SKM-1 (cell line): Measurements from ENCODE around the gene TSHR.
"Not testable (repeated sequence)": the region's sequence is repeated elsewhere in the genome, so short reads cannot be mapped to it uniquely, and the experiment has no call there.

ENCODE experiments used
- DNase-seq: peaks from one replicate; lab custom pipeline; 2025; ENCODE audit not compliant: unreplicated experiment; lab: John Stamatoyannopoulos, UW

The TSHR gene

DNA sequence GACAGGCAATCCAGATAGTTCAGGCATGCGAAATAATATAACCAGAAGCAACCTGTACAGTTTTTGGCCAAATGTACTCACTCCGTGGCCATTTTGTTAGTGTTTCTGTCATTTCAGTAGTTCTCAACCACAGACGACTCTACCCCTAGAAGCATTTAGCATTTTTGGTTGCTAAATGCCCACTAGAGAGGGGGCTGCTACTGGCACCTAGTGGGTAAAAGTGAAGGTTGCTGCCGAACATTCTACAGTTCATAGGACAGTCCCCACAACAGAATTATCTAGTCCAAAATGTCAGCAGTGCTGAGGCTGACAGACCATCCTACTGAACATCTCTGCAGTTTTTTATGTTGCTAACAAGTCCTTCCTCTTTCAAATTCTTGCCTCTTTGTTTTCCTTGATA is 107.4 kb downstream of the TSHR start:
- DNase-seq: no peak

DNA sequence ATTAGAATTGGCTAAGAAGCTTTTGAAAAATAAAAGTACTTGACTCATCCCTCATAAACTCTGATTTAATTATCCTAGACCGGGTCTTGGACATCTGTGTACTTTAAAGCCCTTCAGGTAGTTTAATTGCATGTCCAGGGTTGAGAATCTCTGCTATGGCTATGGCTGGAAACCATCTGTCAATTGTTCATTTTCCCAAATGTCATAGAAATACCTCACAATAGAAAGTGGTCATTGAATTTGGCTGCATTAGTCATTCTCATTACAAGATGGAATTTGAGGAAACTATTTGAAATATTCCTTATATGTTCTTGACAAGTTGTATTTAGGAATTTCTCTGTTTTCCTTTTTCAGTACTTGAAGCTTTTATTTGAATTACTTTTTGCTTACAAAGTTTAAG is 111.3 kb downstream of the TSHR start:
- no peak for DNase-seq

DNA sequence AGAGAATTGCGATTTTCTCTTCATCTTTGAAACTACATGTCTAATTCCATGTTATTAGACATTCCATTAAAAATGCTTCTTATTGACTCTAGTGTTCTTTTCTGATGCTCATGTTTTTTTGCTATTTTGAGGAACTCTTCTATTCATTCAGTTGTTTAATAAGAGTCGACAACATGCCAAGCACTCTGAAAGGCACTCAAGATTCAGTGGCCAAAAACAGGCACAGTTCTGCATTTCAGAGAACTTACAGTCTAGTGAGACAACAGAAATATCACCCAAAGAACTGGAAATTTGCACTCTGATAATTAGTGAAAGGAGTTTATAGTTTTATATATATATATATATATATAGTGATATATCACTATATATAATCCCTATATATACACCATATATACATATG is 111.7 kb downstream of the TSHR start:
- DNase-seq: no peak

DNA sequence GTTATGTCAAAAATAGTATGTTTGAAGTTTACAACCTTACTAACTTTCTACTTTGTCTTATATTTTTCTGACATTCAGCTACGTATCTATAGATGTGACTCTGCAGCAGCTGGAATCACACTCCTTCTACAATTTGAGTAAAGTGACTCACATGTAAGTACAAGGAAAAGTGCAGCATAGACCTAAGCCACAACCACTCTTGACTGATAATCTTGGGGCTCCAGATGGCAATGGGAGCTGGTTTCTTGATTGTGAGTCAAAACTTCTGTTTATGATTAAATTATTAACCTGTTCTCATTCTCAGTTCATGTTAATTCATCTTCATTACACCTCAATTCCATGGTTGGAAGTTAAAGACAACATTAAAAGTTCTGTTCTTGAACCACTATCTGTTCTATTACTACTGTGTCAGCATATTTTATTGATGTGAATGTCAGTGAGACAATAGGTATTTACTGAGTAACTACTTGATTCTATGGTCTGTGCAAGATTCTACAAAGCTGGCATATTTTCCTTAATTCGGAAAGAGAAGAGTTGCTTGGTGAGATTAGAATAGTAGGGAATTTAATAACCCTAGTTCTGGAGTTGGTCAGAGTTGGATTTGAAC is 112.9 kb downstream of the TSHR start:
- no peak for DNase-seq

DNA sequence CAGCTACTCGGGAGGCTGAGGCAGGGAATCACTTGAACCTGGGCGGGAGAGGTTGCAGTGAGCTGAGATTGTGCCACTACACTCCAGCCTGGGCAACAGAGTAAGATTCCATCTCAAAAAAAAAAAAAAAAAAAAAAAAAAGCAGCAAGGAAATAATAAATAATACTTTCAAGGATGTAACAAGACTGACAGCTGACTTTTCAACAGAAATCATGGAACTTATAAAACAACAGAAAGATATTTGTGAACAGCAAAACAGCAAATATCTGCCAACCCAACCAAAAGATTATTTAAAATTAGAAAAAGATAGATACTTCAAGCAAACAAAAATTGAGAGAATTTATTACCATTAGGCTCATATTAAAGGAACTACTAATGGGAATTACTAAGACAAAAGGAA is 115.1 kb downstream of the TSHR start:
- no peak for DNase-seq

DNA sequence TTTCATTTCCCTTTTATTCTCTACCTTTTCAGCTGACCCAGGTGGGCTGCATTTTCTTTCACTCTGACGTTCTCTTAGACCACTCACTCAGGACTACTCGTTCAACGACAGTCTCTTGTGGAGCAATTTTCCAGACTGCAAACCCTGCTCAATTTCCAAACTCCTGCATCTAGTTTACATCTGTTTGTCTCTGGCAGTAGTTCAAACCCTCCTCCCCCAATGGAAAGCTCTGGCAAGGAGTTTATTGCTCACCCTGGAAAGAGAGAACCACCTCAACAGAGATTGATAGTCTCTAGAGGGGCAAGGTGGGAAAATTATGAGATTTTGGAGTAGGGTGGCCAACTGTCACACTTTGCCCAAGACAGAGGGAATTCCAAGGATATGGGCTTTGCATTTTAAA is 130.2 kb downstream of the TSHR start:
- no peak for DNase-seq

DNA sequence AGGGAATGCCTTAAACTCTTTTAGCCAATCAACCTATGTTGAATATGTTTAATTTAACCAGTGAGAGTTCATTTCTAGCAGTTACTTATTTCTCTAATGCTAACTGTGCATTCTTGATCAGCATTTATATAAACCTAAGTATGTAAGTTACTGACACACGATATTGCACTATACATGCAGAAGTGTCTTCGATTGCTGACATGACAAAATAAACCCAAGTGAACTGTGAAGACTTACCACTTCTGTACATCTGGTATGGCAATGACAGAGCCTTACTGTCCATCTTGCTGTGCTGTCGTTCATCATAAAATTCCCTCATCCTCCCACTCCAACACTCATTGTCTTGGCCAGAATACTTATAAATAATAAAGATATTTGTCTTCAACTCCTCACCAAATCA is 131.8 kb downstream of the TSHR start:
- no peak for DNase-seq

DNA sequence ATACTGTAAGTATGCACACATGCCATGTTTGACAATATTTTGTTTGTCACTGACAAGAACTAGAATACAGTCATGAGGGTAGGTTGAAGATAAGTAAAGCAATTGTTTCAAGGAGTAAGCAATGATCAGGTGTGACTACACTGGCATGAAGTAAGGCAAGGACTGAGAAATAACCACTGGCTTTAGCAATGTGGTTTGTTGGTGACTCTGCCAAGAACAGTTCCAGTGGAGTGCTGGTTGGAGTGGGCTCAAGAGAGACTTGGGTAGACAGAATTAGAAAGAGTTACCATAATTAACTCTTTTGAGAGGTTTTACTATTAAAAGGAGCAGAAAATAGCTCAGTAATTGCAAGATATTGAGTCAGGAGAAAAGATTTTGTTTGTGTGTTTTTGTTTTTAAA is 135.7 kb downstream of the TSHR start:
- no peak for DNase-seq

DNA sequence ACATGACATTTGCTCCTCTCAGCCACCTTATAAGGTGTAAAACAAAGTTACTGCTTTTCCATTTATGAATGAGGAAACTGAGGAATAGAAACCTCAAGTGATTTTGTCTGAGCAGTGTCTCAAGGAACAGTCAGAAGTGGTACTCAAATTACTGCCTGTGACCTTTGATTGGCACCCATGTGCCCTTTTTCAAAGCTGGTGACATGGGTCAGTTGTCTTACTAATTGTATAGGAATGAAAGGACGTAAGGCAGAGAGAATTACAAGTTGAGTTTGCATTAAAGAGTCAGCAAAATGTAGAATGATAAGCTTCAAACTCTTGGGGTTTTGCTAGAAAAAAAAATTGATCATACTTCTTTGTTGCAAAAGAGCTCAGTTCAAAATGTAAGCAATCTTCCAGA is 136.2 kb downstream of the TSHR start:
- no peak for DNase-seq

DNA sequence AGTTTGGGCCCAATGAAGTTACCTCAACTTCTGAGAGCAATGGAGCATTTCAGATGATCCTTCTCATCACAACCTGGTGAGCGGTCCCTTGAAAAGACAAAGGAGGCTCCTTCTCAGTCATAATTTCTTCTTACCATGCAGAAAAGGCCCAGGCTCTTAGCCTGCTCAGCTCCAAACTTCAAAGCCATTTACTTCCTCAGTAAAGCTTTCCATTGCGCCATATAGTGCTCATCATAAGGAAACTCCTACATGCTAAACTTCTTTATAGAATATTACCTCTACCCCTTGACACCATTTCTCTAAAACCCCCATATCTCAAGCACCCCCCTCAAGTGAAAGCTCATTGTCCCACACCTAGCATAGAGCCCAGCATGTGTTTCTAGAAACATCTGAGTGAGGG is 138.2 kb downstream of the TSHR start:
- DNase-seq: no peak

DNA sequence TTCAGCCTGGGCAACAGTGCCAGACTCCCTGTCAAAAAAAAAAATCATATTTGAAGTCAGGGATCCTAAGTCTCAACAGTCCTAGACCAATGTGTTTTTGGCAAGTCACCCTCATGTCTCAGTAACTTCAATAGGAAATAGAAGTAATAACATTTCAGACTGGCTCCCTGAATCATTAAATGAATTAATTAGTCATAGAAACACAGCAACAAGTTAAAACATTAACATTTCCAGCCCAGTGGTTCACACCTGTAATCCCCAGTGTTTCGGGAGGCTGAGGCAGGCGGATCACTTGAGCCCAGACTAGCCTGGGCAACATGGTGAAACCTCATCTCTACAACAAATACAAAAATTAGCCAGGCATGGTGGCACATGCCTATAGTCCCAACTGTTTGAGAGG is 140.1 kb downstream of the TSHR start:
- no peak for DNase-seq

DNA sequence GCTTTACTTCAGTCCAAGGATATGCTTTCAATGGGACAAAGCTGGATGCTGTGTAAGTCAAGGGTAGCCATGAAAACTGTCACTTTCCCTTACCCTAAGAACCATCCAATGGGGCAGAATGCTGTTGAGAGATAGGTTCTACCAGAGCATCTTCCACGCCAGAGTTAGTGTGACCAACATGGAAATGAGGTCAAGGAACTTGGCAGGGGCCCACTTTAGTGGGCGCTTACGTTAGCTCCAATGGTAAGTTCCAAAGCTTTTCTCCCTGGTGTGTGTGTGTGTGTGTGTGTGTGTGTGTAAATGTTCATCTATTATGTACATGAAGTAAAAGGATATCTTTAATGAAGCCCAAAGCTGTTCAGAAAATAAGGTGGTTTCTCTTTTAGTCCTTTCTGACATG is 141.2 kb downstream of the TSHR start:
- no peak for DNase-seq

DNA sequence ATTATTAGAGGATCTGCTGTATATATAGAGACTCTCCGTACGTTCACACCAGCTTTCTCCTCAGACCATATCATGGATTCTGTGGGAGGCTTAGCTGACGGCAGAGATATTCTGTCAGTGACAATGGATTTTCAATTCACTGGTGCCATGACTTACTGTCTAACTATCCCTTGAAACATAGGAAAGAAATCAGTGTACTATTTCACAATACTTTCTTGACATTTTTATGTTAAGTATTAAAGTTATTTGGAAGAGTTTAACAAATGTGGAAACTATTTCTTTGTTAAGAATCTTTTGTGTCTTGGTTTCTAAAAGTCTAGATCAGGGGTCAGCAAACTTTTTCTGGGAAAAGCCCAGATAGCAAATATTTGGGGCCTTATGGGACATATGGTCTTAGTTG is 146.8 kb downstream of the TSHR start:
- DNase-seq: no peak

DNA sequence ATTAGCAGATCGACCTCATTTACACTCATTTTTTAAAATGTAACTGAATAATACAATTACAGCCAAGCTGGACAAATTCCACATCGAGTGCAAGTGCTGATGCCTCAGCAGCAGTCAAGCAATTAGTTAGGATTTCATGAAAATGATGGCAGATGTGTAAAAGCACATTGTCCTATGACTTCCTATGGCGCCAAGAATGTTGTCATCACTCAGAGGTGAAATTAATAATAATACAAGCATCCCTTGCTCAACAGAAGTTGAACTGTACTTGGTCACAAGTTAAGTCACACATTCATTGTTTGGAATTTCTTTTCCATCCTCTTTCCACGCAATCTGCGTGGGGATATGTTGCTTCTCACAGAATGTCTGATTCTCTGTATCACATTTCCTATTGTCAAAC is 148.0 kb downstream of the TSHR start:
- DNase-seq: no peak

DNA sequence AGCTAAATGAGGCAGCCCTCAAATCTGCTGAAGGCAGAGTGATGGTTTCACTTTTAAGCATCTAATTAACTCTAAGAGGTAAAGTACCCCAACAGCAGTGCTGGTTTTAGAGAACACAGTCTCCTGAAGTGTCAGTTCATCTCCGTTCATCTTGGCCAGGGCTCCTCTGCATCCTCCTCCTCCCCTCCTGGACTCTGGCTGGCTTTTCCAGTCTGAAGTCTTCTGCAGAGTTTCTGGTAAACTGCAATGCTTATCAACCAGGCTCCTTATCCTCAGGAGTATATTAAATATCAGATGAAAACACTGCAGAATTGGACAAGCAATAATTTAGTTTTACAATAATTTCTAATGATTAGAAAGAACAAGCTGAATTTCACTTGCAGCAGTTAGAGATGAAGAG is 150.0 kb downstream of the TSHR start:
- DNase-seq: no peak

DNA sequence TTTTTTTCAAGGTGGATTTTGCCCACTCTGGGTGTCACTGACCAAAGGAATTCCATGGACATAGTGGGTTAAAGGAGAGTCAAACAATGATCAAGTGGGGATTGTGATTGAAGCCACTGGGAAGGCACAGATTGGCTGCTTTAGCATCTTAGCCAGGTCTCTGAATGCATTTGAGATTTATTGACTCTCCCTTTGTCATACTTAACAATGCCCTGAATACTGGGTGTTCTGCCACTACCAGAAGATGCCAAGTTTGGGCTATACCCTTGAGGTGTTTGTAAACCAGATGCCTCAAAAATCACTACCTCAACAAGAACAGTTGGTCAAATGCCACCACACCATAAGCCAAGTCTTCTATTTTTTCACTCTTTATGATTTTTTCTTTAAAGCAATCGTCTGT is 150.5 kb downstream of the TSHR start:
- no peak for DNase-seq

DNA sequence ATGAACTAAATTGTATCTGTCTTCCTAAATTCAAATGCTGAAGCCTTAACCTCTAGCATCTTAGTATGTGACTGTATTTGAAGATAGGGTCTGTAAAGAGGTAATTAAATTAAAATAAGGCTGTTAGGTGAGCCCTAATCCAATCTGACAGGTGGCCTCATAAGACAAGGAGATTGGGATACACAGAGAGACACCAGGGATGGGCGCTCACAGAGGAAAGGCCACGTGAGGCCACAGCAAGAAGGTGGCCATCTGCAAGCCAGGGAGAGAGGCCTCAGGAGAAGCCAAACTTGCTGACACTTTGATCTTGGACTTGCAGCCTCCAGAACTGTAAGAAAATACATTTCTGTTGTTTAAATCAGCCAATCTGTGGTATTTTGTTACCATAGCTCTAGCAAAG is 154.8 kb downstream of the TSHR start:
- no peak for DNase-seq

DNA sequence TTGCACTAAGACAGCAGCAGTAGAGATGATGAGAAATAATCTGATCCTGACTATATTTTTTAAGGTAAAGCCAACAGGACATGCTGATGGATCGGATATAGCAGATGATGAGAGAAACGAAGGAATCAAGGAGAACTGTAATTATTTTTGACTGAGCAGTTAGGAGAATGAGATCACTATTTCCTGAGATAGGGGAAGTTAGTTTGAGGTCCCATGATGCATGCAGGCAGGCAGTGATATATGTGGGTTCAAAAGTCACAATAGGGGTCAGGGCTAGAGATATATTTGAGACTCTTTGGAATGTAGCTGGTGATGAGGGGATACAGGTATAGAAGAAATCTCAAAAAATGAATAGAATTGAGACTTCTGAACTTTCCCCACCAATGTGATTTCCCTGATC is 157.8 kb downstream of the TSHR start:
- DNase-seq: no peak

DNA sequence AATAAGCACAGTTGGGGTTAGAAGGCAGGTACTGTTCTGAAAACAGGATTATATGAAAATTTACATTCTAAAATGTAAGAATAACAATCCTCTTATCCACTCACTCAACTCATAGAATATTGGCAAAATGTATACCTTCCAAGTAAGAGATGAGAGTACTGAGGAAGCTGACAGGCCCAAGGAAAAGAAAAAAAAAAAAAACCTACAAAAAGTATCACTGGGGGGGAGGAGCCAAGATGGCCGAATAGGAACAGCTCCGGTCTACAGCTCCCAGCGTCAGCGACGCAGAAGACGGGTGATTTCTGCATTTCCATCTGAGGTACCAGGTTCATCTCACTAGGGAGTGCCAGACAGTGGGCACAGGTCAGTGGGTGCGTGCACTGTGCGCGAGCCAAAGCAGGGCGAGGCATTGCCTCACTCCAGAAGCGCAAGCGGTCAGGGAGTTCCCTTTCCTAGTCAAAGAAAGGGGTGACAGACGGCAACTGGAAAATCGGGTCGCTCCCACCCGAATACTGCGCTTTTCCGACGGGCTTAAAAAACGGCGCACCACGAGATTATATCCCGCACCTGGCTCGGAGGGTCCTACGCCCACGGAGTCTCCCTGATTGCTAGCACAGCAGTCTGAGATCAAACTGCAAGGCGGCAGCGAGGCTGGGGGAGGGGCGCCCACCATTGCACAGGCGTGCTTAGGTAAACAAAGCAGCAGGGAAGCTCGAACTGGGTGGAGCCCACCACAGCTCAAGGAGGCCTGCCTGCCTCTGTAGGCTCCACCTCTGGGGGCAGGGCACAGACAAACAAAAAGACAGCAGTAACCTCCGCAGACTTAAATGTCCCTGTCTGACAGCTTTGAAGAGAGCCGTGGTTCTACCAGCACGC is 158.8 kb downstream of the TSHR start:
- DNase-seq: not testable (repeated sequence)

DNA sequence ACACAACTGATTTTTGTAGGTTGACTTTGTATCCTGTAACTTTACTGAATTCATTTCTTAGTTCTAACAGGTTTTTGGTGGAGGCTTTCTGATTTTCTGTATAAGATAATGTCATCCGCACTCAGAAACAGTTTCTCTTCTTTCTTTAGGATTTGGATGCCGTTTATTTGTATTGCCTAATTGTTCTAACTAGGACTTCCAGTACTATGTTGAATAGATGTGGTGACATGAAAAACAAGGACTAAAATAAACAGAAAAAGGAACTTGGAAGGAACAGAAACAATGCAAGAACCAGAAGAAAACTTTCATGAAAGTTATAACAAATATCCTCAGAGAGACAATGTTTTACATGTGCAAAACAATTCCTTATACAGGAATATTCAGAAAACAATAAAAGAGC is 165.1 kb downstream of the TSHR start:
- no peak for DNase-seq

DNA sequence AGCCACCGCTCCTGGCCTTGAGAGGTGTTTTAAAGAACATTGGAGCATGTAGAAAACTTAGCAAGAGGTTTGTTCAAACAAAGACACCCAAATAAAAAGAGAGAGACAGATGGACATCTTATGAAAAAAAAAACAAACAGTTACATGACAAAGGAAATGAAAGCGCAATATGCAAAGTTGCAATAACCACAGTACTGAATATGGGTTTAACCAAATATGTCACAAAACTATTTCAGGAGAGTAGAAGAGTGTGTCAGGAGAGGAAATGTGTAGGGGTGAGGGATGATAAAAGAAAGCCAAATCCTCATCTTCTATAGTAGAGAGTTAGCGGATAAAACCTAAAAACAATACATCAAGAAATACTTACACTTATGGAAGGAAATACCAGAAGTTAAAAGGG is 166.9 kb downstream of the TSHR start:
- DNase-seq: no peak

DNA sequence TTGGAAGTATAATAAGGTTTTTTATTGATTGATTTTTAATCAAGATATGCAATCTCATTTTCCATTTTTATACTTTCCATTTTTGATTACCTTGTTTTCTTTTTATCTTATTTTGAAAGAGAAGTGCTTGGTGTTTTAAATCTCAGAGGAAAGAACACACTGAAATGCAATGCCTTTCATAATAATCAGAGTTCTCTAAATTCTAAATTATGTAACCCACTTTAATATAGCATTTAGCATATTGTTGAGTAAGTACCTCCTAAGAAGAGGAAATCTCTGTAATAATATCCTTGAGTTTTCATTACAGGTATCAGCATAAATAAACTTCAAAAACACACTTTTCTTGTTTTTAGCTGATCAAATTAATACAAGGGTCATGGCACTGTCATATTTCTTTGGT is 168.4 kb downstream of the TSHR start:
- DNase-seq: no peak

DNA sequence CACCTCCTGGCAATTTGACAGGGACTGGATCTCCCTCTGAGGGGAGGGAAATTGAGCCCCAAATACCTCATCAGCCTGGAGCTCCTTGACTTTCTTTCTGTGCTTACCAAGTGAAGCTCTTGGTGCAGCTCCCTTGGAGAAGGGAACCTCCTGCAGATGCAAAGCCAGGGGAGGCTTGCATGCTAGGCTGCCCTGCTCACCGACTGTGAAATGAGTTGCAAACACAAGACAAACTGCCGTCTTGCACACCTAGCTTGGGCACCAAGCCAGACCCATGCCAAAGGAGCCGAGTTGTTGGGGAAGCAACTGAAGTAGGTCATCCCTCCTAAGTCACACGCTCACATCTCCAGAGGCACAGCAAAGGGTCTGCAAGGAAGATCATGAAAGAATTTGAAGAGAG is 170.1 kb downstream of the TSHR start:
- no peak for DNase-seq
